ENCODE results near the gene LTO1.
A peak's percentile ranks its signal among the peaks of the same experiment; 100 is the strongest.
"Not testable (repeated sequence)": the region's sequence is repeated elsewhere in the genome, so short reads cannot be mapped to it uniquely, and the experiment has no call there.

Gene LTO1

GRCh38 chr11:69700278-69701140 lies 25.4 kb upstream of the LTO1 start:
- no peak for DNase-seq

GRCh38 chr11:69699213-69699612 lies 24.1 kb upstream of the LTO1 start:
- DNase-seq, result no peak

- DNase-seq, result no peak
These were observed 23.2 kb upstream of the LTO1 start for GRCh38 chr11:69698362-69698761.

- no peak for DNase-seq
These were observed 22.7 kb upstream of the LTO1 start for GRCh38 chr11:69697861-69698260.

- DNase-seq, result no peak
These were observed 22.3 kb upstream of the LTO1 start for GRCh38 chr11:69697469-69697843.

GRCh38 chr11:69696749-69697468 lies 21.8 kb upstream of the LTO1 start:
- no peak for DNase-seq

GRCh38 chr11:69695995-69696394 lies 20.8 kb upstream of the LTO1 start:
- not testable (repeated sequence) for DNase-seq

GRCh38 chr11:69695581-69695980 lies 20.4 kb upstream of the LTO1 start:
- no peak for DNase-seq

- DNase-seq, result no peak
These were observed 19.6 kb upstream of the LTO1 start for GRCh38 chr11:69694781-69695180.

GRCh38 chr11:69692422-69692821 lies 17.3 kb upstream of the LTO1 start:
- DNase-seq, result no peak

GRCh38 chr11:69691463-69691862 lies 16.3 kb upstream of the LTO1 start:
- DNase-seq, result peak; percentile 25

- no peak for DNase-seq
These were observed 14.5 kb upstream of the LTO1 start for GRCh38 chr11:69689484-69690319.

- DNase-seq, result peak; percentile 30
These were observed 13.0 kb upstream of the LTO1 start for GRCh38 chr11:69687969-69688771.

- no peak for DNase-seq
These were observed 11.7 kb upstream of the LTO1 start for GRCh38 chr11:69686856-69687255.

GRCh38 chr11:69686452-69686851 lies 11.3 kb upstream of the LTO1 start:
- no peak for DNase-seq

GRCh38 chr11:69685348-69685747 lies 10.2 kb upstream of the LTO1 start:
- DNase-seq, result no peak

GRCh38 chr11:69684651-69685050 lies 9.5 kb upstream of the LTO1 start:
- DNase-seq, result no peak

GRCh38 chr11:69683764-69684333 lies 8.7 kb upstream of the LTO1 start:
- DNase-seq, result no peak

GRCh38 chr11:69682681-69683326 lies 7.7 kb upstream of the LTO1 start:
- DNase-seq, result no peak

- DNase-seq, result no peak
These were observed 7.1 kb upstream of the LTO1 start for GRCh38 chr11:69682221-69682620.

GRCh38 chr11:69680688-69681087 lies 5.5 kb upstream of the LTO1 start:
- DNase-seq, result no peak

GRCh38 chr11:69677749-69678148 lies 2.6 kb upstream of the LTO1 start:
- DNase-seq, result no peak

Measured in stimulated activated CD4-positive, alpha-beta T cell treated with anti-CD3 and anti-CD28 coated beads, Interleukin-1b, Interleukin-23, amount 100 ng/mL, for 48 hours (primary cell).